ENCODE measurements around the gene NFAT5. TPM values are rescaled to one million over a fixed set of nuclear protein-coding genes. Genes with fewer than 3 reads are reported as not detected.

Gene NFAT5
- total and polyA plus RNA-seq, 4 donors, result 5.2 to 111 (median 22.5) TPM

GRCh38 chr16:69607674-69608073 lies 41.9 kb downstream of the NFAT5 start:
- Histone ChIP-seq H3K9me3 (ENCODE audit: control insufficient read depth in 4 of 4, insufficient read depth in 3 of 4, low read length in 3 of 4) (no peaks in the 10 kb centered on the region), H3K4me3 (no peak overlapping the region), H3K36me3 (ENCODE audit: control insufficient read depth in 4 of 4, insufficient read depth in 4 of 4, low read length in 4 of 4) (peaks cover 0 to 3% (median 1%) of the 10 kb centered on the region in 4 donors), H3K27ac (ENCODE audit: low read depth in 1 of 2, low read length in 1 of 2) (no peak overlapping the region), H3K4me1 (ENCODE audit: control insufficient read depth in 5 of 5, insufficient read depth in 5 of 5, low read length in 5 of 5) (peaks cover 0 to 10% (median 6%) of the 10 kb centered on the region in 5 donors), H3K27me3 (ENCODE audit: control insufficient read depth in 3 of 3, insufficient read depth in 3 of 3, low read length in 2 of 3) (no peaks in the 10 kb centered on the region), H3K9ac (ENCODE audit: insufficient read depth in 1 of 2, low read length in 2 of 2) (no peak overlapping the region)
- no peak for ATAC-seq (ENCODE audit: insufficient read depth, low FRiP score)
- no peak for TF ChIP-seq CTCF (IDR thresholded peaks at IDR 0.05; ENCODE audit: control extremely low read depth, extremely low read depth)
- DNase-seq, result no peak

GRCh38 chr16:69610356-69610755 lies 44.6 kb downstream of the NFAT5 start:
- Histone ChIP-seq H3K9me3 (ENCODE audit: control insufficient read depth in 4 of 4, insufficient read depth in 3 of 4, low read length in 3 of 4) (no peaks in the 10 kb centered on the region), H3K27ac (ENCODE audit: low read depth in 1 of 2, low read length in 1 of 2) (no peak overlapping the region), H3K4me3 (no peak overlapping the region), H3K27me3 (ENCODE audit: control insufficient read depth in 3 of 3, insufficient read depth in 3 of 3, low read length in 2 of 3) (no peaks in the 10 kb centered on the region), H3K36me3 (ENCODE audit: control insufficient read depth in 4 of 4, insufficient read depth in 4 of 4, low read length in 4 of 4) (peaks cover 0 to 6% (median 1%) of the 10 kb centered on the region in 4 donors), H3K4me1 (ENCODE audit: control insufficient read depth in 5 of 5, insufficient read depth in 5 of 5, low read length in 5 of 5) (peaks cover 0 to 20% (median 6%) of the 10 kb centered on the region in 5 donors), H3K9ac (ENCODE audit: insufficient read depth in 1 of 2, low read length in 2 of 2) (no peak overlapping the region)
- TF ChIP-seq CTCF (IDR thresholded peaks at IDR 0.05; ENCODE audit: control extremely low read depth, extremely low read depth), result no peak
- peak in 1 of 3 donors; percentile 13 for DNase-seq
- 70 to 79% methylated on average over 1 of the region's 1 CpG for WGBS, 2 donors
- no peak for ATAC-seq (ENCODE audit: insufficient read depth, low FRiP score)

GRCh38 chr16:69611103-69611640 lies 45.4 kb downstream of the NFAT5 start:
- H3K4me3 ChIP-seq, result no peak overlapping the region
- peaks cover 0 to 23% (median 6%) of the 10 kb centered on the region in 5 donors for H3K4me1 ChIP-seq (ENCODE audit: control insufficient read depth in 5 of 5, insufficient read depth in 5 of 5, low read length in 5 of 5)
- peaks cover 0 to 6% (median 1%) of the 10 kb centered on the region in 4 donors for H3K36me3 ChIP-seq (ENCODE audit: control insufficient read depth in 4 of 4, insufficient read depth in 4 of 4, low read length in 4 of 4)
- DNase-seq (no peak), ATAC-seq (ENCODE audit: insufficient read depth, low FRiP score) (no peak)
- H3K9me3 ChIP-seq (ENCODE audit: control insufficient read depth in 4 of 4, insufficient read depth in 3 of 4, low read length in 3 of 4), result no peaks in the 10 kb centered on the region
- no peak overlapping the region for H3K27ac ChIP-seq (ENCODE audit: low read depth in 1 of 2, low read length in 1 of 2)
- no peak overlapping the region for H3K9ac ChIP-seq (ENCODE audit: insufficient read depth in 1 of 2, low read length in 2 of 2)
- no peak for TF ChIP-seq CTCF (IDR thresholded peaks at IDR 0.05; ENCODE audit: control extremely low read depth, extremely low read depth)
- no peaks in the 10 kb centered on the region for H3K27me3 ChIP-seq (ENCODE audit: control insufficient read depth in 3 of 3, insufficient read depth in 3 of 3, low read length in 2 of 3)

Measured in lung (tissue), 12 donors.